ACC112 (cell line): ENCODE results near the gene NOL11.
A peak's percentile ranks its signal among the peaks of the same experiment; 100 is the strongest.

Experiments
- H2AFZ ChIP-seq: fragments of 200-600 bp; sonication (generic); one replicate; pipeline ENCODE4 v1.6.0; 2017; ENCODE audit warnings: antibody characterized with exemption, low read length; ENCODE audit not compliant: unreplicated experiment
- H3K27ac ChIP-seq: fragments of 200-600 bp; sonication (generic); 2 replicates; pipeline ENCODE4 v1.5.1; 2014; ENCODE audit warnings: low read depth, mild to moderate bottlenecking, antibody characterized with exemption, low read length, moderate library complexity
- H3K27me3 ChIP-seq: fragments of 200-600 bp; sonication (generic); 2 replicates; pipeline ENCODE4 v1.6.1; 2014; ENCODE audit warnings: mild to moderate bottlenecking, antibody characterized with exemption, low read length, moderate library complexity, mixed read lengths; ENCODE audit not compliant: insufficient read depth
- H3K36me3 ChIP-seq: fragments of 200-600 bp; sonication (generic); 2 replicates; pipeline ENCODE4 v1.6.1; 2016; ENCODE audit warnings: mild to moderate bottlenecking, antibody characterized with exemption, low read length, moderate library complexity, mixed read lengths; ENCODE audit not compliant: insufficient read depth
- H3K4me1 ChIP-seq: fragments of 200-600 bp; sonication (generic); one replicate; pipeline ENCODE4 v1.6.1; 2016; ENCODE audit warnings: low read length, mixed read lengths; ENCODE audit not compliant: insufficient read depth, unreplicated experiment, control insufficient read depth
- H3K4me3 ChIP-seq: fragments of 200-600 bp; sonication (generic); 2 replicates; pipeline ENCODE4 v1.5.1; 2014; ENCODE audit warnings: mild to moderate bottlenecking, low read depth, low read length
- H3K79me2 ChIP-seq: fragments of 200-600 bp; sonication (generic); one replicate; pipeline ENCODE4 v1.6.0; 2016; ENCODE audit warnings: low read length; ENCODE audit not compliant: control insufficient read depth, unreplicated experiment, insufficient read depth

NOL11 gene

DNA sequence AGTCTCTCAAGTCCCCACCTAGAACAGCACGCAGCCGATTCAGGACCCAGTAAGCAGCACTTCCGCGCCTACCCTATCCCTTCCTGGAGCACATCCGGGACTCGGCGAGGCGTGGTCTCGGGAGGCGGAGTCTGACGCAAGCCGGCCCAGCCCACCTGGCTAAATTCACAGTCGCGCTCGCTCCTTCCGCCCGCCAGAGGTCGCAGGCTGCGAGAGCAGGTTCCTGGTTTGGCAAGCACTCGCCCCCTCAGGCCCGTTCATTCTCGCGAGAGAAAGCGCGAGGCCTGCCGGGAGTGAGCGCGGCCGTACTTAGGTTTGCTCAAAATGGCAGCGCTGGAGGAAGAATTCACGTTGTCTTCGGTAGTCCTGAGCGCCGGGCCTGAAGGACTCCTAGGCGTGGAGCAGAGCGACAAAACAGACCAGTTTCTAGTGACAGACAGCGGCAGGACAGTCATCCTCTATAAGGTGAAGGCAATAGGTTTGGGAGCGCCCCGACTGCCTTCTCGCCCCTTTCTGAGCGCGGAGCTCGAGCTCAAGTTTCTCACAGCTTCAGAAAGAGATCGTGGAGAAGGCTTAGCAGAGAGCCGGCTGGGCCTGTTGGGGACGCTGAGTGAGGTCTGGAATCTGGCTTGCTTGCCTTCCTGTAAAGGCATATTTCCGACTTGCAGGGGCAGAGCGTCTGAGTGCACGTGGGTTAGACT, at the start of gene NOL11:
TSS of gene NOL11 (plus strand) at position 313 of the 701 bp plus-strand sequence. CDS start at position 325, 12 bp downstream.
- Histone ChIP-seq H3K27me3 (no peaks in the 10 kb centered on the region), H3K79me2 (peaks cover 31% of the 10 kb centered on the region), H3K4me3 (peak within 1 kb of the TSS; percentile 96), H3K4me1 (peaks cover 3% of the 10 kb centered on the region), H3K27ac (peak within 1 kb of the TSS; percentile 78), H2AFZ (peak within 1 kb of the TSS; percentile 95), H3K36me3 (peaks cover 21% of the 10 kb centered on the region)

- Histone ChIP-seq H3K4me3 (no peak overlapping the region), H2AFZ (no peak overlapping the region), H3K36me3 (no peaks in the 10 kb centered on the region), H3K27me3 (no peaks in the 10 kb centered on the region), H3K4me1 (no peaks in the 10 kb centered on the region), H3K27ac (no peak overlapping the region), H3K79me2 (no peaks in the 10 kb centered on the region)
Observed at GRCh38 chr17:67671493-67671892, 46.2 kb upstream of the NOL11 start.

DNA sequence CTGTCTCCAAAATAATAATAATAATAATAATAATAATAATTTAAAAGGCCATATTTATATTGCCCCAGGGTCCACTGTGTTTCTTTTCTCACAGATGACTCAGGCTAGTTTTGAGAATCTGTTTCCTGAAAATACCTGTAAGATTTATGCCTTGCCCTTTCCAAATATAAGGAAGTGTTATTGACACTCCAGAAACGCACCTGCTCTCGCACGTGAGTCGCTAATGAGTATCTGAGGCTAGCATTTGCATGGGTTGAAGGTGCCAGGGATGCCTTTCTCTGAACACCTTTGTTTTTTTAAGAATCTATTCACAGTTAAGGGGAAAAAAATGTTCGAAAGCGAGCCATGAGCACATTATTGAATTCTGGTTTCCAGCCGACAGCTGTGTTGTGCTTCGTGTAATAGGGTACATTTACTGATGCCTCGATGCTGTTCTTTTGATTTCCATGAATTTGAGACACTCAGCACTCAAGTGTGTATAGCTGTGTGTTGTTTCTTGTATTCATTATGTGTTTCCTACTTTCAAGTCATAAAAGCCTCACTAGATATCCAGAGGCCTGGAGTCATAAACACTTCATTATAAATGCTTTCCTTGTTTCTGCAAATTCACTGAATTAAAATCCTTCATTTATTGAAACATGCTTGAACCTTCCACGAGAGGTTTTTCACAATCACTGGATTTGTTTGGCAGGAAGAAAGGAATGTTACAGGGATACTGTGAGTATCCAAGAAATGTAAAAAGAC, 45.0 kb upstream of the NOL11 start:
- Histone ChIP-seq H3K27ac (no peak overlapping the region), H3K27me3 (no peaks in the 10 kb centered on the region), H3K4me3 (no peak overlapping the region), H3K79me2 (no peaks in the 10 kb centered on the region), H2AFZ (no peak overlapping the region), H3K4me1 (no peaks in the 10 kb centered on the region), H3K36me3 (no peaks in the 10 kb centered on the region)

GRCh38 chr17:67675481-67675880, 42.3 kb upstream of the NOL11 start:
- no peak overlapping the region for H2AFZ ChIP-seq
- H3K79me2 ChIP-seq, result no peaks in the 10 kb centered on the region
- no peaks in the 10 kb centered on the region for H3K4me1 ChIP-seq
- no peak overlapping the region for H3K27ac ChIP-seq
- no peaks in the 10 kb centered on the region for H3K36me3 ChIP-seq
- no peaks in the 10 kb centered on the region for H3K27me3 ChIP-seq
- H3K4me3 ChIP-seq, result no peak overlapping the region

DNA sequence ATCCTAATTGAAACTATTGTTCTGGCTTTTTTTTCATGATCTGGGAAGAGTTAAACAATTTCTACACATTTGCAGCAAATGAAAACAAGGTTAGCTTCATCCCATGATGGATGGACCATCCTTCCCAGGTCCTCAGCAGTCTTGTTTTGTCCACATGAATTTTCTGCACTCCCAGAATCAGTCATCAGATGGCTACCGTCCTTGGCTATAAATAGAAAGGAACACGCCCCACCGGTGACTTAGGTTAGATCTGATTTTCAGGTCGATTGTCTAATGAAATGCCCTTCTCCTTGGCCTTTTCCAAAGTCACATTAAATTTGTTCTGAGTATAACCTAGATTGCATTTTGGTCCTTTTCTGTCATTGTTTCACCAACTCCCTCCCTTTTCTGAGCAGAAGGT, 41.4 kb upstream of the NOL11 start:
- no peak overlapping the region for H3K4me3 ChIP-seq
- H3K79me2 ChIP-seq, result no peaks in the 10 kb centered on the region
- no peaks in the 10 kb centered on the region for H3K27me3 ChIP-seq
- no peaks in the 10 kb centered on the region for H3K36me3 ChIP-seq
- no peak overlapping the region for H3K27ac ChIP-seq
- no peak overlapping the region for H2AFZ ChIP-seq
- H3K4me1 ChIP-seq, result no peaks in the 10 kb centered on the region

- Histone ChIP-seq H3K36me3 (no peaks in the 10 kb centered on the region), H3K27ac (no peak overlapping the region), H3K4me1 (no peaks in the 10 kb centered on the region), H3K79me2 (no peaks in the 10 kb centered on the region), H3K4me3 (no peak overlapping the region), H3K27me3 (no peaks in the 10 kb centered on the region), H2AFZ (no peak overlapping the region)
Observed at GRCh38 chr17:67678414-67678813, 39.3 kb upstream of the NOL11 start.

GRCh38 chr17:67679225-67679624, 38.5 kb upstream of the NOL11 start:
- Histone ChIP-seq H3K4me1 (no peaks in the 10 kb centered on the region), H3K4me3 (no peak overlapping the region), H3K27ac (no peak overlapping the region)

GRCh38 chr17:67679721-67680120, 38.0 kb upstream of the NOL11 start:
- no peak overlapping the region for H3K27ac ChIP-seq
- H3K4me3 ChIP-seq, result no peak overlapping the region
- H3K4me1 ChIP-seq, result no peaks in the 10 kb centered on the region
- no peaks in the 10 kb centered on the region for H3K79me2 ChIP-seq
- H3K27me3 ChIP-seq, result no peaks in the 10 kb centered on the region
- no peaks in the 10 kb centered on the region for H3K36me3 ChIP-seq
- no peak overlapping the region for H2AFZ ChIP-seq

More at GRCh38 chr17:67679225-67679624, 38.5 kb upstream of the NOL11 start:
- no peaks in the 10 kb centered on the region for H3K79me2 ChIP-seq
- no peak overlapping the region for H2AFZ ChIP-seq
- no peaks in the 10 kb centered on the region for H3K27me3 ChIP-seq
- H3K36me3 ChIP-seq, result no peaks in the 10 kb centered on the region

DNA sequence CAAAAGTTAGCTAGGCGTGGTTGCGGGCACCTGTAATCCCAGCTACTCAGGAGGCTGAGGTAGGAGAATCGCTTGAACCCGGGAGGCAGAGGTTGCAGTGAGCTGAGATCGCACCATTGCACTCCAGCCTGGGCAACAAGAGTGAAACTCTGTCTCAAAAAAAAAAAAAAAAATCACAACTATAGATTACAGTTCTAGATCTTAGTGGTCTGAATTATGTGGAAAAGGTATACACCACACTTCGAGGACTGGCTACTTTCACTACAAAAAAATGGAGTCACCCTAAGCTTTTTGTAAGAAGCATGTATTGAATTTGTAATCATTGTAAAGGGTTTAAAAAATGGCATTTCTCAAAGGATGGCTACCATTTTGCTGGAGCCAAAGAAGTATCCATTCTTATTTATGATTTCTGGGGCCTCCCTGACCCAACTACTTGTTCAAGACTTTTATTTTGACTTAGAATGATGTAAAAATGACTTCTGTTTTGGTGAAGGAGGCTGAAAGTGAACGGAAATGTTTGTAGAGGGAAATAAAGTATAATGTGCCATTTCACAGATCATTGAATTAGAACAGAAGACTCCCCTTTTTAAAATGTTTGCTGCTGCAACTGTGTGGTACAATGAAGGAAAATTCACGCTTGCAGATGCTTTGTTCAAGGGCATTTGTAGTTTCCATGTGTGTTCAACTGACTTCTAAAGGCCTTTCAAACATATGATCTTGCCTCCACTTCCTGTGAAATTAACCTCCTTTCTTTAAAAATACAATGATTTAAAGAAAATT, 37.1 kb upstream of the NOL11 start:
- H3K4me1 ChIP-seq, result no peaks in the 10 kb centered on the region
- H3K4me3 ChIP-seq, result no peak overlapping the region
- no peaks in the 10 kb centered on the region for H3K36me3 ChIP-seq
- H3K79me2 ChIP-seq, result no peaks in the 10 kb centered on the region
- no peaks in the 10 kb centered on the region for H3K27me3 ChIP-seq
- no peak overlapping the region for H3K27ac ChIP-seq
- H2AFZ ChIP-seq, result no peak overlapping the region

GRCh38 chr17:67682196-67682595, 35.5 kb upstream of the NOL11 start:
- no peak overlapping the region for H3K4me3 ChIP-seq
- no peak overlapping the region for H3K27ac ChIP-seq

More at GRCh38 chr17:67682196-67682595, 35.5 kb upstream of the NOL11 start:
- no peaks in the 10 kb centered on the region for H3K27me3 ChIP-seq
- no peak overlapping the region for H2AFZ ChIP-seq
- H3K36me3 ChIP-seq, result no peaks in the 10 kb centered on the region
- no peaks in the 10 kb centered on the region for H3K79me2 ChIP-seq
- no peaks in the 10 kb centered on the region for H3K4me1 ChIP-seq
